Measurements from ENCODE around the gene CACNA1B. TPM values are rescaled to one million over a fixed set of nuclear protein-coding genes. Genes with fewer than 3 reads are reported as not detected.
A peak's percentile ranks its signal among the peaks of the same experiment; 100 is the strongest.

Gene CACNA1B
- total and polyA plus RNA-seq, 10 donors: under 0.01 to 0.09 (median 0.04) TPM; not detected in 4

DNA sequence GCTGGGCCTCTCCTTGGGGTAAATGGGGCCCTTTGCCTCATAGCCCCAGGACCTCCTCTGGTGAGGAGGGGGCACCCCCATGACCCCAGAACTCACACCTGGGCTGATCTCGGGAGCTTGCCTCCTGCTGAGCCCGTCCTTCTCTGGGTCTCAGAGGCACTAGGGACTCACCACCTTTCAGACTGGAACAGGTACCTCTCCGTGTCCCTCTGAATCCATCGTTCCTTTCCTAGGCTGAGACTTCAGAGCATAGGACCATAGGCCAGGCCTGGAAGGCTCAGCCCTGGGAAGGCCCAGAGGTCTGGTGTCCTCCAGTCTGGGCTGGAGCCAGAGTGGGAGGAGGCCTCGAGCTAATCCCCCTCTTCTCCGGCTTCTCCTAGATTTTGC lies 97.9 kb downstream of the CACNA1B start:
- H3K4me3 ChIP-seq: no peak overlapping the region
- no peaks in the 10 kb centered on the region for H3K9me3 ChIP-seq
- peak; percentile 62 for DNase-seq
- no peaks in the 10 kb centered on the region for H3K4me1 ChIP-seq
- 68 to 84% (median 80%) methylated on average over 4 to 6 of the region's 6 CpGs for WGBS, 5 donors
- no peaks in the 10 kb centered on the region for H3K36me3 ChIP-seq
- intact Hi-C loops (cut with DNase I; ENCODE audit: low total_unique reads): no loop called here
- no peak overlapping the region for H3K27ac ChIP-seq
- peaks cover 0 to 44% (median 0%) of the 10 kb centered on the region in 7 donors for H3K27me3 ChIP-seq (replicated peaks in 1 of 7)
- TF ChIP-seq, protein P1, sequence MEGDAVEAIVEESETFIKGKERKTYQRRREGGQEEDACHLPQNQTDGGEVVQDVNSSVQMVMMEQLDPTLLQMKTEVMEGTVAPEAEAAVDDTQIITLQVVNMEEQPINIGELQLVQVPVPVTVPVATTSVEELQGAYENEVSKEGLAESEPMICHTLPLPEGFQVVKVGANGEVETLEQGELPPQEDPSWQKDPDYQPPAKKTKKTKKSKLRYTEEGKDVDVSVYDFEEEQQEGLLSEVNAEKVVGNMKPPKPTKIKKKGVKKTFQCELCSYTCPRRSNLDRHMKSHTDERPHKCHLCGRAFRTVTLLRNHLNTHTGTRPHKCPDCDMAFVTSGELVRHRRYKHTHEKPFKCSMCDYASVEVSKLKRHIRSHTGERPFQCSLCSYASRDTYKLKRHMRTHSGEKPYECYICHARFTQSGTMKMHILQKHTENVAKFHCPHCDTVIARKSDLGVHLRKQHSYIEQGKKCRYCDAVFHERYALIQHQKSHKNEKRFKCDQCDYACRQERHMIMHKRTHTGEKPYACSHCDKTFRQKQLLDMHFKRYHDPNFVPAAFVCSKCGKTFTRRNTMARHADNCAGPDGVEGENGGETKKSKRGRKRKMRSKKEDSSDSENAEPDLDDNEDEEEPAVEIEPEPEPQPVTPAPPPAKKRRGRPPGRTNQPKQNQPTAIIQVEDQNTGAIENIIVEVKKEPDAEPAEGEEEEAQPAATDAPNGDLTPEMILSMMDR (IDR thresholded peaks at IDR 0.05 in 8 of 11, conservative IDR thresholded peaks at IDR 0.05 in 3 of 11): no peak
- TF ChIP-seq POLR2AphosphoS5 (IDR thresholded peaks at IDR 0.05) (no peak), POLR2A (IDR thresholded peaks at IDR 0.05) (no peak)

GRCh38 chr9:137975936-137976565 lies 98.5 kb downstream of the CACNA1B start:
- WGBS, 5 donors: 78 to 85% (median 84%) methylated on average over 4 to 8 of the region's 8 CpGs
- Histone ChIP-seq H3K36me3 (no peaks in the 10 kb centered on the region), H3K27me3 (replicated peaks in 1 of 7) (peaks cover 0 to 40% (median 0%) of the 10 kb centered on the region in 7 donors), H3K4me3 (no peak overlapping the region), H3K27ac (no peak overlapping the region), H3K9me3 (no peaks in the 10 kb centered on the region), H3K4me1 (no peaks in the 10 kb centered on the region)
- intact Hi-C loops (cut with DNase I; ENCODE audit: low total_unique reads): no loop called here
- TF ChIP-seq, protein P1 (IDR thresholded peaks at IDR 0.05 in 8 of 11, conservative IDR thresholded peaks at IDR 0.05 in 3 of 11): no peak
- TF ChIP-seq POLR2AphosphoS5 (IDR thresholded peaks at IDR 0.05): no peak
- no peak for TF ChIP-seq POLR2A (IDR thresholded peaks at IDR 0.05)
- peak; percentile 61 for DNase-seq

GRCh38 chr9:137977571-137978261 lies 100.1 kb downstream of the CACNA1B start:
- no peak overlapping the region for H3K27ac ChIP-seq
- 65 to 82% (median 75%) methylated on average over 5 to 8 of the region's 8 CpGs for WGBS, 5 donors
- TF ChIP-seq, protein P1 (IDR thresholded peaks at IDR 0.05 in 8 of 11, conservative IDR thresholded peaks at IDR 0.05 in 3 of 11): no peak
- TF ChIP-seq POLR2A (IDR thresholded peaks at IDR 0.05): no peak
- no peak for TF ChIP-seq POLR2AphosphoS5 (IDR thresholded peaks at IDR 0.05)
- H3K9me3 ChIP-seq: no peaks in the 10 kb centered on the region
- H3K4me3 ChIP-seq: no peak overlapping the region
- intact Hi-C loops (cut with DNase I; ENCODE audit: low total_unique reads): no loop called here
- no peaks in the 10 kb centered on the region for H3K36me3 ChIP-seq
- peaks cover 0 to 27% (median 0%) of the 10 kb centered on the region in 7 donors for H3K27me3 ChIP-seq (replicated peaks in 1 of 7)
- H3K4me1 ChIP-seq: no peaks in the 10 kb centered on the region
- peak; percentile 34 for DNase-seq

DNA sequence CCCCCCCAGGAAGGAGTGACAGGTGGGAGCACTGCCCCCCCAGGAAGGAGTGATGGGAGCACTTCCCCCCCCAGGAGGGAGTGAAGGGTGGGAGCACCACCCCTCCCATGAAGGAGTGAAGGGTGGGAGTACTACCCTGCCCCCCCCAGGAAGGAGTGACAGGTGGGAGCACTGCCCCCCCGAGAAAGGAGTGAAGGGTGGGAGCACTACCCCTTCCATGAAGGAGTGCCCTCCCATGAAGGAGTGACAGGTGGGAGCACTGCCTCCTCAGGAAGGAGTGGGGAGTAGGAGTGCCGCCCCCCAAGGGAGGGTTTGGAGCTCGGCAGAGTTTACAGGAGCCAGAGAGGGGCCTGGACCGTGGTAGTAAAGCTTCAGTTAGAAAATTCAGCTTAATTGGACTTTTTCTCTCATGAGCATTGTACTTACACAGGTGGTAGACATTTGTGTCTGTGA lies 100.7 kb downstream of the CACNA1B start:
- Histone ChIP-seq H3K9me3 (no peaks in the 10 kb centered on the region), H3K27me3 (replicated peaks in 1 of 7) (peaks cover 0 to 27% (median 0%) of the 10 kb centered on the region in 7 donors), H3K4me3 (no peak overlapping the region), H3K4me1 (no peaks in the 10 kb centered on the region), H3K27ac (no peak overlapping the region), H3K36me3 (no peaks in the 10 kb centered on the region)
- 66 to 88% (median 78%) methylated on average over 4 of the region's 4 CpGs for WGBS, 5 donors
- TF ChIP-seq, protein P1 (IDR thresholded peaks at IDR 0.05 in 8 of 11, conservative IDR thresholded peaks at IDR 0.05 in 3 of 11): no peak
- TF ChIP-seq POLR2AphosphoS5 (IDR thresholded peaks at IDR 0.05): no peak
- no peak for TF ChIP-seq POLR2A (IDR thresholded peaks at IDR 0.05)
- intact Hi-C loops (cut with DNase I; ENCODE audit: low total_unique reads): no loop called here
- no peak for DNase-seq

Data from spleen (tissue), 11 donors.